22Rv1 (cell line): Measurements from ENCODE around the gene LSMEM2.

ENCODE experiments used
- ZFX ChIP-seq: fragments of 450-650 bp; IDR thresholded peaks from 2 replicates; pipeline ENCODE4 v1.6.1; 2017; ENCODE audit warnings: antibody characterized with exemption, borderline replicate concordance
- TF ChIP-seq, protein P1 (sequence below): fragments of 450-650 bp; IDR thresholded peaks from 2 replicates; pipeline ENCODE4 v1.5.1; 2017; ENCODE audit warnings: mild to moderate bottlenecking

DNA sequence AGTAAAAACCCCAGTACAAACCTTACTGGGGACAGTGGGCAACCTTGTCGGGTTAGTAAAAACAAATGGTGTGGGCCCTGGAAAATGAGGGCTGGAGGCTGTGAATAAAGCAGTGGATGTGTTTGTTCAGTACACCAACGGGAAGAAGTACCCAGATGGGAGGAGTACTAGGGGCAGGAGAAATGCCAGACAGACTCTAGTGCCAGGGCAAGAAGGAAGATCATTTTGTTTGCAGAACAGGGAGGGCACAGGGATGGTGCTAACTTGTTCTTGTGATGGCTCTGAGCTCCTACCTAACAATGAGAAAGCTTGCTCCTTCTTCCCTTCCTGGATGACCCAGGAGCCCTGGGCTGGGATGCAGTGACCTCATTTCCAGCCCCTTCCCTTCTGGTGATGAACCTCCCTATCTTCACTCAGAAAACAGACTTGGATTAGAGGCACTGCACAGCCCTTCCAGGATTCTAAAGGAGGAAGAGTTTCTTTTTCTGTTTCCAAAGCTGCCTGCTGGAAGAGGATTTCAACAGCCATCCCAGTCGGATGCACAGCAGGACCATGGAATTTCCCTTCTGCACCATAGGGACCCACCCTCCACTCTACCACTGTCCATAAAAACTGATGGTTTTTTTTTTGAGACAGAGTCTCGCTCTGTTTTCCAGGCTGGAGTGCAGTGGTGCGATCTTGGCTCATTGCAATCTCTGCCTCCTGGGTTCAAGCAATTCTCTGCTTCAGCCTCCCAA is 55.6 kb downstream of the LSMEM2 start:
- TF ChIP-seq, protein P1, sequence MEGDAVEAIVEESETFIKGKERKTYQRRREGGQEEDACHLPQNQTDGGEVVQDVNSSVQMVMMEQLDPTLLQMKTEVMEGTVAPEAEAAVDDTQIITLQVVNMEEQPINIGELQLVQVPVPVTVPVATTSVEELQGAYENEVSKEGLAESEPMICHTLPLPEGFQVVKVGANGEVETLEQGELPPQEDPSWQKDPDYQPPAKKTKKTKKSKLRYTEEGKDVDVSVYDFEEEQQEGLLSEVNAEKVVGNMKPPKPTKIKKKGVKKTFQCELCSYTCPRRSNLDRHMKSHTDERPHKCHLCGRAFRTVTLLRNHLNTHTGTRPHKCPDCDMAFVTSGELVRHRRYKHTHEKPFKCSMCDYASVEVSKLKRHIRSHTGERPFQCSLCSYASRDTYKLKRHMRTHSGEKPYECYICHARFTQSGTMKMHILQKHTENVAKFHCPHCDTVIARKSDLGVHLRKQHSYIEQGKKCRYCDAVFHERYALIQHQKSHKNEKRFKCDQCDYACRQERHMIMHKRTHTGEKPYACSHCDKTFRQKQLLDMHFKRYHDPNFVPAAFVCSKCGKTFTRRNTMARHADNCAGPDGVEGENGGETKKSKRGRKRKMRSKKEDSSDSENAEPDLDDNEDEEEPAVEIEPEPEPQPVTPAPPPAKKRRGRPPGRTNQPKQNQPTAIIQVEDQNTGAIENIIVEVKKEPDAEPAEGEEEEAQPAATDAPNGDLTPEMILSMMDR = no peak
- TF ChIP-seq ZFX = no peak
